Hepatocyte (in vitro differentiated cells): ENCODE measurements around the gene GTPBP3.

Experiments
- EZH2 ChIP-seq: fragments of 200-600 bp; sonication (generic); IDR thresholded peaks from 2 replicates; pipeline ENCODE4 v1.6.1; 2016; ENCODE audit warnings: antibody characterized with exemption, mild to moderate bottlenecking, borderline replicate concordance
- TF ChIP-seq, protein P1 (sequence below): fragments of 200-600 bp; sonication (generic); IDR thresholded peaks from 2 replicates; pipeline ENCODE4 v1.5.1; 2016; ENCODE audit warnings: antibody characterized with exemption, mild to moderate bottlenecking; ENCODE audit not compliant: poor library complexity

GRCh38 chr19:17331045-17331558 lies 6.3 kb upstream of the GTPBP3 start:
- TF ChIP-seq, protein P1, sequence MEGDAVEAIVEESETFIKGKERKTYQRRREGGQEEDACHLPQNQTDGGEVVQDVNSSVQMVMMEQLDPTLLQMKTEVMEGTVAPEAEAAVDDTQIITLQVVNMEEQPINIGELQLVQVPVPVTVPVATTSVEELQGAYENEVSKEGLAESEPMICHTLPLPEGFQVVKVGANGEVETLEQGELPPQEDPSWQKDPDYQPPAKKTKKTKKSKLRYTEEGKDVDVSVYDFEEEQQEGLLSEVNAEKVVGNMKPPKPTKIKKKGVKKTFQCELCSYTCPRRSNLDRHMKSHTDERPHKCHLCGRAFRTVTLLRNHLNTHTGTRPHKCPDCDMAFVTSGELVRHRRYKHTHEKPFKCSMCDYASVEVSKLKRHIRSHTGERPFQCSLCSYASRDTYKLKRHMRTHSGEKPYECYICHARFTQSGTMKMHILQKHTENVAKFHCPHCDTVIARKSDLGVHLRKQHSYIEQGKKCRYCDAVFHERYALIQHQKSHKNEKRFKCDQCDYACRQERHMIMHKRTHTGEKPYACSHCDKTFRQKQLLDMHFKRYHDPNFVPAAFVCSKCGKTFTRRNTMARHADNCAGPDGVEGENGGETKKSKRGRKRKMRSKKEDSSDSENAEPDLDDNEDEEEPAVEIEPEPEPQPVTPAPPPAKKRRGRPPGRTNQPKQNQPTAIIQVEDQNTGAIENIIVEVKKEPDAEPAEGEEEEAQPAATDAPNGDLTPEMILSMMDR = no peak
- TF ChIP-seq EZH2 = no peak
